Non-pigmented ciliary epithelial cell (primary cell): Measurements from ENCODE around the gene BRCA2.

ENCODE experiments used
- DNase-seq: peaks from one replicate; pipeline ENCODE4 v3.0.0-alpha.2; 2010; ENCODE audit warnings: low read depth

BRCA2 gene

DNA sequence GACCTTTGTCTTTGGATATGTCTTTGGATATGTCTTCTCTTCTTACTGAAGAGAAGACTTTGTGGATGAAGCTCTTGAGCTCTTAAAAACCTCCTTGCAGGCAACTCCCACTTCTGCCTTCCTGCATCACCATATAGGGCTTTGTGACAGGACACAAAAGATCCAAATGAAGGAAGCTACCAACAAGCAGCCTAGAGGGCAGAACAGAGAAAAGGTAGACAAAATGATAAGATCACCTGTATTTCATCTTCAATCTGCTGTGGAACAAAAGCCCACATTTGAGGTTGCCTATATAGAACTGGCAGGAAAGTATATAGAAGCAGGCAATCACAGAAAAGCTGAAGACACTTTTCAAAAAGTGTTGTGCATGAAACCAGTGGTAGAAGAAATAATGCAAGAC lies 70.1 kb downstream of the BRCA2 start:
- DNase-seq = no peak

GRCh38 chr13:32390048-32390447 lies 74.7 kb downstream of the BRCA2 start:
- DNase-seq = no peak

GRCh38 chr13:32390484-32390883 lies 75.2 kb downstream of the BRCA2 start:
- DNase-seq = no peak

GRCh38 chr13:32391101-32391619 lies 75.9 kb downstream of the BRCA2 start:
- no peak for DNase-seq

GRCh38 chr13:32403108-32403507 lies 87.8 kb downstream of the BRCA2 start:
- DNase-seq = no peak

DNA sequence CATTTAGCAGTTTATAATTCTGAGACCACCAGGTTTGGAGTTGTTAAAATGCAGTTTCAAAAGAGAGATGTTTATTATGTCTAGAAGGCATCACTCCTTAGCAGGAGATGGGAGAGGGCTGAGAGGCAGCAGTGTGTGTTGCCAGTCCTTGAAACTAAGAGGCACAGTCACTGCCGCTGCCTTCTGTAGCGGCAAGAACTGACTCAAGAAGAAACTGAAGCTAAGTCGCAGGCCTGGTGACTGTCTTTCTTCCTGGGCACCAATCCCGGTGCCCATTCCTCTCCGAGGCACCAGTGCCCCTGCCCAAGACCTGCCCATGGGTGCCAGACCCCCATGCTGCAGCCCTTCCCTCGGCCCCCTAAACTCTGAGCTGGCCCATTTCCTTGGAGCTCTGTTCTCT lies 92.5 kb downstream of the BRCA2 start:
- DNase-seq = no peak

- DNase-seq = no peak
These were observed 93.1 kb downstream of the BRCA2 start for GRCh38 chr13:32408296-32409000.

- DNase-seq = no peak
These were observed 93.6 kb downstream of the BRCA2 start for GRCh38 chr13:32409001-32409313.

DNA sequence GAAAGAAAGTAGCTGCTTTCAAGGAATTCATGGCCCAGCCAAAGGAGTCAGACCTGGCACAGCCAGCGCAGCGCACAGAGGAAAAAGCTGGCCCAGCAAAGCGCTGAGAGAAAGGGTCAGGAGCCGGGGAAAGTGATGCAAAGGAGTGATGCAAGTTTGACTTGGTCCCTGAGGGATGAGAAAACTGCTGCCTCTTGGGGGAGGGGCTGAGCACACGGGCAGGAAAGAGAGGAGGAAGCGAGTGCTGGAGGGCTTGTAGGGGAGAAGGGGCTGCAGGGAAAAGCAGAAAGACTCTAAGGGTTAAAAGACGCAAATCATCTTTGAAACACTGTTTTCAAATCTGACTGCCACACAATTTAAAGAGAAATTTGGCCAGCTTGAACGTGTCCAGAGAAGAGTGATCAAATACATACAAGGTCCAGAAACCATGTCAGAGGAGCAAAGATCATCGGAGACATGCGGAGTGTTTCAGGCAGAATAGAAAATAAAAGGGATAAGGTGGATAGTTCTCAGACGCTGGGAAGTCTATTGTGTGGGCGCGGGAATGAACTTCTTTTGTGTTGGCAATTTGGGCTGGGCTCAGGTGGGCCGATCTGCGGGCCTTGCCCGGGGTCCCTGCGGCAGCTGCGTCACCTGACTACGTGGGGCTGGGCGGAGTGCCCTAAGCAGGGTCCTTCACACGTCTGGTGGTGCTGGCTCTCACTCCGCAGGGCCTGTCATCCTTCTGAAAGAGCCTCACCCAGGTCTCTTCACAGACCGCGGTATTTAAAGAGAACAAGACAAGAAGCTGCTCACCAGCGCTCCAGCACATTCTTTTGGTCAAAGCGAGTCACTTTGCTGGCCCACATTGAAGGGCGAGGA lies 94.5 kb downstream of the BRCA2 start:
- DNase-seq = no peak

GRCh38 chr13:32413284-32413683 lies 98.0 kb downstream of the BRCA2 start:
- DNase-seq = no peak

DNA sequence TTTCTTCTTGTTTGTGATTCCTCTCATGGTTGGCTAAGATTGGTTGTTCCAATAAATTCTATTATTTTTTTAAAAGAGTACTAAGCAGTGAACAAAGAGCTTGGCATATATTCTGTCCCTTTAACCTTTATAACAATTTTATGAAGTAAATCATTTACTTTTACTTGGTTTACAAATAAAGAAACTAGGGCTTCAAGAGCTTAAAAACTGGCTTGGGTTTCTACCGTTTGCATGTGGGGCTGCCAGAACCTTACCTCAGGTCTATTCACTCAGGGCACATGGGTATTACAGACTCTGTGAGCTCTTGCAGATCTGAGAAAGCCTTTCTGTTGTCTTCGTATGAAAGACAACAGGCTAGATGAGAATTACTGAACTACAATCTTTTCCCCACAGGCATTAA lies 99.3 kb downstream of the BRCA2 start:
- DNase-seq = no peak

DNA sequence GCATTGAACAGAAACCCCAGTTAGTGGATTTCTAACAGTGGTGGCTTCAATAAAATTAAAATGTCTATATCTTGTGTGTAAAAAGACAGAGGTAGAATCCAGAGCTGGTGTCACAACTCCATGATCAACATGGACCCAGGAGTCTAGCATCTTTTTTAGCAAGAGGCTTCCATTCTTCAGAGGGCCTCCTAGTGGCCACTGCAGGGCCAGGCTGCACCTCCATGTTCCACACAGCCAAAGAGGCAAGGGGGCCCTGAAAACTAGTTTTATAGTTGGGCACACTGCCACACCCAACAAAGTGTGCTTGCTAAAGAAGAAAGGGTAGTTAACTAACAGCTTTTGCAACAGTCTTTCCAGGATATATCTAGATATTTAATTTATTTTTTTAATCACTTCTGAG lies 99.7 kb downstream of the BRCA2 start:
- DNase-seq = no peak

- DNase-seq = no peak
These were observed 102.7 kb downstream of the BRCA2 start for GRCh38 chr13:32417995-32418394.

- no peak for DNase-seq
These were observed 104.6 kb downstream of the BRCA2 start for GRCh38 chr13:32419862-32420261.

DNA sequence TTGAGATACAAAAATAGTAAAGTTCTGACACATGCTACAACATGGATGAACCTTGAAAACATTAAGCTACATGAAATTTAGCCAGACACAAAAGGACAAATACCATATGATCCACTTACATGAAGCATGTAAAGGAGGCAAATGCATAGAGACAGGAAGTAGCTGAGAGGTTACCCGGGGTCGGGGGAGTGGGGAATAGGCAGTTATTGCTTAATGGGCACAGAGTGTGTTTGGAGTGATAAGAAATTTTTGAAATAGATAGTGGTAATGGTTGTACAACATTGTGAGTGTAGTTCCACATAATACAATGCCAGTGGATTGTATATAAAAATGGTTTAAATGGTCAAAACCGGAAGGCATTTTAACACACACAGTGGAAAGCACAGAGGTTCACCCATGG lies 108.3 kb downstream of the BRCA2 start:
- DNase-seq = no peak

DNA sequence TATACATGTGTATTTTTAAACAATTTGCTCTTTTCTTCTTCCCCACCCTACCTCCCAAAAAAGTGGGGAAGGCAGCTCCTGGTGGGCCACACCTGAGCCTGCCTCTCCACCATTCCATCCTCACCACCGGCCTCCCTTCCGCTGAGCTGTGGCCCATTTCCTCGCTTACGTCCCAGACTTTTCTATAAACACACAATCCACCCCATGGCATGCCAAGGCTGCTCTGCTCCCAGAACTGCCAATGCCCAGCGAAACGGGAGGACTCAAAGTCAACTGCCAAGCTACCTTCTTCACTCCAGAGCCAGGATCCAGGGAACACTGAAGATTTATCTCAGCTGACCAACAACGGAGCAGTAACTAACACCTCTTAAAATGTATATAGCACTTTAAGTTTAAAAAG lies 109.8 kb downstream of the BRCA2 start:
- no peak for DNase-seq

DNA sequence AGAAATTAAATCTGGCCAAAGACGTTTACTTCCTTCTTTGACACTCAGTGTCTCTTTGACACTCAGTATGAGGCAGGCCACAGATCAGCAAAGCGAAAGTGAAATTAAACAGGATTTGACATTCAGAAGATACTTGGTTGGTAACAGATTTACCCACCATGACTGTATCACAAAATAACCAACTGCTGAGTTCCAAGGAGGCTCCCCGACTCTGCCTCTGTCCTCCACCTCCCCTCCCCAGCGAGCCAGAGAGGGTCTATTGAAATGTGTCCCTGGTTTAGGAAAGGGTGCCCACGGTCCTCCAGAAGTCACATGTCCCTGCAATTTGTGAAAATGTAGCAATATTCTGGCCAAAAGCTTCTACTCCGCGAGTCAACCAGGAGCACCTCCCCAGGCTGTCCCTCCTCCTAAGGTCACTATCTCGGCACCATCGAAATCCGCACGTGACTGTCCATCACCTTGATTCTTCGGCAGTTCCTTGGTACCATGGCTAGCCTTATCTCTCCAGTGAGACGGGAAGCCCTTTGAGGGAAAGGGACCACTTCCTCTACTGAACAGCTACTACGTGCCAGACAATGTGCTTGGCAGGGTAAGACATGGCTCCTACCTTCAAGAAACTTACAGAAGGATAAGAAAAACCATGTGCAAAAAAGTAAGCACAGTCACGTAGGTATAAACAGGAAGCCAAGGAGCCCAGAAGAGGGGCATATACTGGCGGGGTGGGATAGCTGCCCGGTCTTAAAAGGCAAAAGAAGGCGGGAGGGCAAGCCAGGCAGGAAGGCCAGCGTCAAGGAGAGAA lies 111.1 kb downstream of the BRCA2 start:
- DNase-seq = no peak

- DNase-seq = no peak
These were observed 111.9 kb downstream of the BRCA2 start for GRCh38 chr13:32426990-32427851.

- DNase-seq = no peak
These were observed 112.7 kb downstream of the BRCA2 start, which contains the start of gene N4BP2L1 for GRCh38 chr13:32427852-32428580. TSS of gene N4BP2L1 (minus strand) at chr13:32428130. CDS start at chr13:32428082, 48 bp downstream.

GRCh38 chr13:32428581-32429432 lies 113.5 kb downstream of the BRCA2 start:
- no peak for DNase-seq
